Endothelial cell of umbilical vein (primary cell): ENCODE results near the gene IL17F. TPM values are rescaled to one million over a fixed set of nuclear protein-coding genes. Genes with fewer than 3 reads are reported as not detected.

Source experiments
- BruUV-seq: library from RNA; stranded (reverse); fragments of 400-500 nt; replicated peaks from 2 replicates; lab custom pipeline; 2021; lab: Mats Ljungman, UMichigan
- CTCF ChIA-PET: fragments of 300-600, 350-600 bp; sonication (Branson Sonifier 250); formaldehyde crosslinking; loops from one replicate; lab custom pipeline; 2021; ENCODE audit warnings: antibody characterized with exemption, inconsistent platforms; lab: Charles Lee
- POLR2A ChIA-PET: fragments of 300-600, 350-600 bp; sonication (Branson Sonifier 250); formaldehyde crosslinking; loops from one replicate; lab custom pipeline; 2021; ENCODE audit warnings: antibody characterized with exemption, inconsistent platforms; lab: Charles Lee
- DNase-seq: peaks from one replicate; pipeline ENCODE4 v3.0.0-alpha.2; 2011; ENCODE audit warnings: low read depth, low spot score
- FAIRE-seq: peaks from 2 replicates; lab custom pipeline; 2011; peaks lifted over from hg19 to GRCh38; lab: Jason Lieb, UNC
- H2AFZ ChIP-seq: 2 replicates; pipeline ENCODE4 v1.6.0; 2012; ENCODE audit warnings: low read depth, low read length, control low read depth, inconsistent platforms
- H3K27ac ChIP-seq: 2 replicates; pipeline ENCODE4 v1.5.1; 2011; ENCODE audit warnings: low read depth, mild to moderate bottlenecking, control low read depth, low read length, moderate library complexity; ENCODE audit not compliant: insufficient read depth
- H3K27me3 ChIP-seq, 2 experiments: 2 replicates each; pipeline versions ENCODE4 v1.6.0 to v1.6.1; 2011; ENCODE audit warnings: low read length in 2 of 2, mixed read lengths in 1 of 2; ENCODE audit not compliant: control insufficient read depth in 2 of 2, insufficient read depth in 2 of 2
- H3K36me3 ChIP-seq, 2 experiments: 2 replicates in 1 of 2; 3 replicates in 1 of 2; pipeline ENCODE4 v1.5.1; 2011; ENCODE audit warnings: low read length in 2 of 2, mild to moderate bottlenecking in 1 of 2, moderate library complexity in 1 of 2; ENCODE audit not compliant: control insufficient read depth in 2 of 2, insufficient read depth in 2 of 2; ENCODE audit errors: extremely low read depth in 1 of 2
- H3K4me1 ChIP-seq: 3 replicates; pipeline ENCODE4 v1.5.1; 2011; ENCODE audit warnings: mild to moderate bottlenecking, low read length; ENCODE audit not compliant: control insufficient read depth, insufficient read depth; ENCODE audit errors: extremely low read depth
- H3K4me2 ChIP-seq: 2 replicates; pipeline ENCODE4 v1.6.1; 2011; ENCODE audit warnings: low read length, control low read depth, mixed read lengths; ENCODE audit not compliant: insufficient read depth
- H3K4me3 ChIP-seq, 3 experiments: fragments of 200-600 bp in 1 of 3; sonication (generic), shearing (Covaris generic) in 1 of 3; replicated peaks in 1 of 3; 2 replicates each; pipeline ENCODE4 v1.5.1; 2011 to 2016; ENCODE audit warnings: control low read depth in 3 of 3, low read length in 3 of 3, mild to moderate bottlenecking in 2 of 3, inconsistent platforms in 1 of 3, low read depth in 1 of 3, moderate library complexity in 1 of 3; ENCODE audit not compliant: insufficient read depth in 1 of 3
- H3K79me2 ChIP-seq: 2 replicates; pipeline ENCODE4 v1.6.0; 2012; ENCODE audit warnings: low read length, inconsistent platforms; ENCODE audit not compliant: control insufficient read depth, insufficient read depth
- H3K9ac ChIP-seq: replicated peaks from 2 replicates; pipeline ENCODE3; 2011; ENCODE audit warnings: low read length, control low read depth; ENCODE audit not compliant: insufficient read depth; ENCODE audit errors: extremely low read depth
- H3K9me1 ChIP-seq: replicated peaks from 3 replicates; pipeline ENCODE4 v1.6.0; 2011; ENCODE audit warnings: mild to moderate bottlenecking, low read length; ENCODE audit not compliant: control insufficient read depth, insufficient read depth; ENCODE audit errors: extremely low read depth
- H3K9me3 ChIP-seq: replicated peaks from 2 replicates; pipeline ENCODE4 v1.5.1; 2012; ENCODE audit warnings: low read length, inconsistent platforms; ENCODE audit not compliant: control insufficient read depth, insufficient read depth
- H4K20me1 ChIP-seq: replicated peaks from 2 replicates; pipeline ENCODE3; 2011; ENCODE audit warnings: mild to moderate bottlenecking, low read length; ENCODE audit not compliant: control insufficient read depth, insufficient read depth; ENCODE audit errors: extremely low read depth
- CTCF ChIP-seq, 2 donors: IDR thresholded peaks; 1 replicate in 1 of 2; 2 replicates in 1 of 2; pipeline ENCODE4 v1.5.1; 2011; ENCODE audit warnings: low read length in 2 of 2, mild to moderate bottlenecking in 2 of 2, moderate library complexity in 2 of 2, control low read depth in 1 of 2, inconsistent platforms in 1 of 2, low read depth in 1 of 2; ENCODE audit not compliant: insufficient read depth in 1 of 2; ENCODE audit errors: extremely low read depth in 1 of 2
- GATA2 ChIP-seq: IDR thresholded peaks from 2 replicates; pipeline ENCODE4 v1.7.0; 2011; ENCODE audit warnings: low read depth, mild to moderate bottlenecking, moderate library complexity, mixed read lengths, low read length; ENCODE audit not compliant: insufficient read length, insufficient read depth
- MAX ChIP-seq: IDR thresholded peaks from 2 replicates; pipeline ENCODE4 v1.6.1; 2011; ENCODE audit not compliant: insufficient read depth, insufficient read length
- dilution Hi-C: fragments of 300-500 bp; cut with MboI; formaldehyde crosslinking; loops from one replicate; pipeline ENCODE4 v1.15.0; 2019; ENCODE audit warnings: low sequenced_read_pairs; ENCODE audit not compliant: extremely low pct_ligation_motif_present
- intact Hi-C: fragments of 100-400 bp; cut with micrococcal nuclease; formaldehyde crosslinking; loops from one replicate; pipeline ENCODE4 v1.10.0; 2022
- polyA plus RNA-seq, 4 experiments: library from polyadenylated mRNA; depleted of rRNA in 3 of 4; stranded (reverse) in 3 of 4; unstranded in 1 of 4; fragments of >200 nt; gene quantifications; 2 replicates each; pipeline versions ENCODE4 v1.2.1 to v1.2.3, GENCODE V29; 2011 to 2012; ENCODE audit warnings: missing spikeins in 1 of 4
- total RNA-seq: library from RNA; stranded (reverse); gene quantifications from 2 replicates; pipeline ENCODE4 v1.2.3, GENCODE V29; 2021

IL17F gene
- total and polyA plus RNA-seq, 2 donors (not counting 3 experiments of a cell fraction or from before 2014, with no cell fraction given), result not detected

- Histone ChIP-seq H3K79me2 (peaks cover 23% of the 10 kb centered on the region), H3K4me2 (no peak overlapping the region), H3K27me3 (peaks cover 0 to 2% of the 10 kb centered on the region in 2 experiments), H3K9me1 (no peaks in the 10 kb centered on the region), H3K36me3 (peaks cover 0 to 6% of the 10 kb centered on the region in 2 experiments), H3K4me3 (no peak overlapping the region), H3K4me1 (peaks cover 15% of the 10 kb centered on the region), H3K9me3 (no peaks in the 10 kb centered on the region), H2AFZ (peak overlapping the region; percentile 35), H3K27ac (no peak overlapping the region), H4K20me1 (no peaks in the 10 kb centered on the region), H3K9ac (no peak overlapping the region)
- DNase-seq (peak; percentile 59), FAIRE-seq (peak; percentile 52)
- ChIA-PET CTCF (interaction anchor here (1.2 to 8.3 kb wide), 5 partner anchors 8 to 376 kb away, joined by 3 to 104 read pairs (median 9); partner anchors contain the start of gene PAQR8), POLR2A (no interaction called here)
- TF ChIP-seq CTCF (IDR thresholded peaks at IDR 0.05; ENCODE audit: extremely low read depth in 1 of 2, insufficient read depth in 1 of 2, low read depth in 1 of 2, low read length in 2 of 2), result peak; percentile 68 to 70
- peak; percentile 75 for TF ChIP-seq GATA2
- TF ChIP-seq MAX, result no peak
- BruUV-seq, result no TSS peak
- intact Hi-C loops (loop anchor here (1.0 to 10.0 kb wide), 2 partner anchors 112 to 288 kb away; partner anchors contain the start of gene TRAM2), dilution Hi-C loops (loop anchor here (25.0 kb wide), 1 partner anchor 100 kb away; no protein-coding TSS in a partner anchor)
These were observed 42.6 kb upstream of the IL17F start for GRCh38 chr6:52286798-52287432.
